GM19023 (cell line): ENCODE results near the gene FYN.

Experiments used
- ATAC-seq: cut with Tn5 transposase; IDR thresholded peaks from one replicate; pipeline ENCODE4 v1.9.1; 2021; ENCODE audit warnings: mild to moderate bottlenecking, moderate library complexity; ENCODE audit not compliant: unreplicated experiment

Gene FYN

DNA sequence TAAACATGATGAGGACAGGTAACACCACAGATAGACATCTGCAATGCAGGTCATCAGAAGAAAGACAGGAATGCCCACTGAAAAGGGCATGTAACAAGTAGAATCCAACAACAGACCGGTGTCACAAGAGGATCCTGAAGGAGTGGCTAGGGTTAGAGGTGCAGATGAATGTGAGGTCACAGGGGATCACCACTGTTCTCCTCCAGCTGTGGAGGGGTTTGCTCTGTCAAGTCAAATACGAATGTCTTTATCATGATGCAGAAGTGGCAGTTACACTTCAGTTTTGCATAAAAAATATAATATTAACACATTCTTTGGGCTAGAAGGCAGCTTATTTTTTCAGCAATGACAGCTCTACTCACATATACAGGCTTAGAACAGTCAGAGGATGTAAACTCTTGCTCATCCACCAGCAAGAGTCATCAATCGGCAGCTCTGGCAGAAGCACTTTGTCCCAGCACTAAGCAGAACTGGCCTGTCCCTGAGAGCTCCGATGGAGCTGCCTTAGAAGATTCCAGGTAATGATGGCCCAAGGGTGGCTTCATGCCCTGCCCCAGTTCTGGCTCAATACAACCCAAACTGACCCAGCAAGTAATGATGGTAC lies 137.1 kb downstream of the FYN start:
- ATAC-seq, result no peak

- ATAC-seq, result no peak
Observed at GRCh38 chr6:111734068-111735061, 138.9 kb downstream of the FYN start.

DNA sequence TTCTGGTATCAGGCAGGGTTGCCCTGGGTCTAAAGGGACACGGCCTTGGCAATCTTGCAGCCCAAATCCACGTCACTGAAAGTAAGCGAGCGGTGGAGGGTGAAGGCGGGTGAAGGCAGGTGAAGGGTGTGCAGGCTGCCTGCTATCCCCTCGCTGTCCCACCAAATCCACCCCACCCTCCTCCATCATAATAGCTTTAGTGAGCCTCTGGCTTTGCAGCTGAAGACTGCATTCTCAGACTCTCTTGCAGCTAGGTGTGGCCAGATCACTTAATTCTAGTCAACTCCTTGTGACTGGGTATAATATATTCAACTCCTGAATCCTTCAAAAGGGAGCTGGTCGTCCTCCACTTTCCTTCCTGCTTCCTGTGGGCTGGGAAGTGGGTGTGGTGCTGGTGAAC lies 140.9 kb downstream of the FYN start:
- no peak for ATAC-seq

GRCh38 chr6:111731456-111732195 lies 141.6 kb downstream of the FYN start:
- ATAC-seq, result no peak

DNA sequence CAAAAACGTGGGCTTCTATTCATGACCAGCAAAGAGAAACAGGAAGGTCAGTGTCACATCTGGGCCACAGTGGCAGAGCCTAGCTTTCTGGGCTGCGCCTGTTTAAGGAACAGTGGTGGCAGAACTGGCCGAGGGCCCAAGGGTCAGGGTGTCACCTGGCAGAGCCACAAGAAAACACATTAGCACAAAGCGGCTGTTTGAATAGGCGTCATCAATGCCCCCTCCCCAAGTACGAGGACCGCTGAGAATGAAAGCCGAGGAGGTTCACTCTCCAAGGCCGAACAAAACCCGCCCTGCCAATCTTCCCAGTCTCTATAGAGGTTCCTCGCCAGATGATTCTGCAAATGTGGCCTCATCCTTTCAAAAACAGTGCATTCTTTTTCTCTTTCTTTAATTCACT lies 142.4 kb downstream of the FYN start:
- no peak for ATAC-seq

DNA sequence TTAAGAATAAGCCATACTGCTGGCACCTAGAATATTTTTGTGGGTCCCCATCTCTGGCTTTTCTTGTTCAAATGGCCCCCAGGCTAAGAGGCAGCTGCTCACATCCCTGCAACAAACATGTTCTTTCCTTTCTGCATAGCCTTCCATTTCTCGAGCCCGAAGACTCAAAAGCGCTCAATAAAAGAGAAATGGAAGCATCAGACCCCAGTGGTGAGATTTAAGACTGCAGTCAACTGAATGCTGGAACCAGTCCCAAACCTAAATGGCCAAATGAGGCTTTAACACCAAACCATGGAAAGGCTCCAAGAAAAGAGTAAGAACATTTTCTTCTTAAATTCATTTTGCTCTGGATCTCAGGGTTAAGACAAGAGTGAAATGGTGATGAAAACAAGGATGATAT lies 145.4 kb downstream of the FYN start:
- ATAC-seq, result no peak

- no peak for ATAC-seq
Observed at GRCh38 chr6:111727041-111727440, 146.2 kb downstream of the FYN start.

DNA sequence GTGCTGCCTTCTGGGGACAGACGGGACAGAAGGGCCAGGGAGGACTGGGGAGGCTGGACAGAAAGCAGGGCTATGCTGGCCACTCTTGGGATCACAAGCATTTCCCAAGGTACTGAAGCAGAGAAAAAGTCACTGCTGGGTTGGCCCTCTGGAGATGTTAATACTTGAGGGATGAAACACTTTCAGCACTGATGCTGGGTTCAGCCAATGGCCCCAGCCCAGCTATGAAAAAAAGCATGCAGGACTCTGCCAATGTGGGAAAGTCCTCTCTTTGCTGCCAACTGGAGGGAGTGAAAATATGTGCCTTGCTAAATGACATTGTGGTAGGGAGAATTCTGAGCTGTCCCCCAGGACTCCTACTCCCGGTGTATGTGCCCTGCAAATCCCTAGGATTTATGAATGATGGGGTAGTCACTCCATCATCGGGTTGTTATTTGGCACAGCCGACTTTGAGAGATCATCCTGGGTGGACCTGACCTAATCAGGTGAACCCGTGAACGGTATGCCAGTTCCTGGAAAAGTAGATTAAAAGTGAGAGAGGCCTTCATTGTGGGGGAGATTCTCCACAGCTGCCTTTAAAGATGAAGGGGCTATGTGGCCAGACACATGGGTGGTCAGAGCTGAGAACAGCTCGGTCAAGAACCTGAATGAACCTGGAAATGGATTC lies 147.7 kb downstream of the FYN start:
- ATAC-seq, result no peak

DNA sequence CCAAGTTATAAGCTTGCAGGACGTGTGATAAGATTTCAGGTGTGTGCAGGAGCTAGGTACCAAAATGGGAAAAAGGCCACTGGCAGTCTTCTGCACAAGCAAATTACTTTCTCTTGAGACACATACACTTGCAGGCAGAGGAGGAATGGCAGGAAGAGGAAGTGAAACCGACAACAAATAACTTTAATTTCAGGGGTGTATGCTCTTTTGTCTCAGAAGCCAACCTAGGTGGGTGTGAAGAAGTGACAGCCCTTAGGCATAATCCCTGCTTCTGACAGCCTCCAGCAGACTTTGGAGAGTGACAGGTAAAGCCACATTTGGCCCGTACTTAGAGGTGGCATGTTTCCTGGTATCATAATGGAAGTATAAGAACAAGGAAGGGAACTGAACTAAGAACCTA lies 148.7 kb downstream of the FYN start:
- peak; percentile 95 for ATAC-seq

DNA sequence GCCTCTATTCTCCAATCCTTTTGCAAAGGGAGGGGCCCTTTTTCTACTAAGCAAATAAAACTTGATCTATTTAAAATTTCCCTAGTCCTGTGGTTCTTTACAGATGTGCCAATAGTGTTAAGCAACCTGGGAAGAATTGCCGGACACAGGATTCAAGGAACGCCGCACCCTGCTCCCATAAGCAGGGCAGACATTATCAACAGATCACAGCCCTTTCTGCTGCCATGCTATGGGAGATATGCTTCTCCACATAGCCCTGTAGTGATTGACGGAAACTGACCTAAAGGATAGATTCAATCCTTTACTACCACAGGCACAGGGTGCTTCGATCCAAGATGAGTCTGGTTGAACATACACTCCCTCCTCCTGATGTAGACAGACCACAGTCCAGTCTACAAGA lies 149.2 kb downstream of the FYN start:
- peak; percentile 28 for ATAC-seq

GRCh38 chr6:111723412-111723970 lies 149.8 kb downstream of the FYN start:
- ATAC-seq, result no peak

DNA sequence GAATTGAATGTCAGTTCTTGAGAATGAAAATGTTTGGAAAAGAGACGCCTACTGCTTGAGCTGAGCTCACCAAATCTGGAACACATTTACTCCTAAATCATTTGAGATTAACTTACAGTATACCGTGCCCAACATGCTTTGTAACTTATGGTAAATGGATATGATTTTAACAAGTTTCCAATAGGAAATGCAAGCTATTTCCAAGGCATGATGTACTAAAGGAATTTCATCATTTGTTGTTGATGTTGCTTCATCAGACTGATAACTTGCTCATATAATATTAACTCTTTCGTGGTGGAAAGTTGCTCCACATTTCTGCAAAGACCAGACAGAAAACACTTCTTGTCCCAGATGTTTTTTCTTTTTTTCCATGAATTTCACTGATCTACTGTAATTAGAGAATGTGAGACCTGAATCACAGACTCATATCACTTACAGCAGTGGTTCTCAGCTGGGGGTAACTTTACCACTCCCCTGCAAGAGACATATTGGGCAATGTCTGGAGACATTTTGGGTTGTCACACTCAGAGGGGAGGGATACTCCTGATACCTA lies 151.0 kb downstream of the FYN start:
- no peak for ATAC-seq

- ATAC-seq, result no peak
Observed at GRCh38 chr6:111721753-111722154, 151.5 kb downstream of the FYN start.

DNA sequence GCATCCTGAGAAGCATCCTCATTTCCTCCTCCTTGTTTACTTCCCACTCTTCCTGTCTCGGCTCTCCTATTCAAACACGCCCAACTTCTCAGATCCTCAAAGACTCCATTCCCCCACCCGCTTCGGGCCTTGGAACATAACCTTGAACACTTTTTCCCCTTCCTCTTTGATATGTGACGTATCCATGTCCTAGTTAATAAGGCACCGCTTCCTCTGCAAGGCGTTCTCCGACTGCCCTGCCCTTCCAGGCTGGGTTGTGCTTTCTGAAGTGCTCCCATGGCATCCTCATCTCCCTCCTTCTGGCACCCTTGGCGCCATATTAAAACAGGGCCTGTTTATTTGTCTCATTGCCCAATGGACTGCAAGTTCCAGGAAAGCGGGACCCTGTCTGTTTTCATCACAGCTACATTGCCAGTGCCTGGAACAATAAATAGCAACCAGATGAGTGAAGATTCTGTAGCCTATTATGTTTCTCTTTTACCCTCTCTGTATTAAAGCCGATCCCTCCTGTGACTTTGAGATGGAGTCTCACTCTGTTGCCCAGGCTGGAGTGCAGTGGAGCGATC lies 152.2 kb downstream of the FYN start:
- ATAC-seq, result no peak

DNA sequence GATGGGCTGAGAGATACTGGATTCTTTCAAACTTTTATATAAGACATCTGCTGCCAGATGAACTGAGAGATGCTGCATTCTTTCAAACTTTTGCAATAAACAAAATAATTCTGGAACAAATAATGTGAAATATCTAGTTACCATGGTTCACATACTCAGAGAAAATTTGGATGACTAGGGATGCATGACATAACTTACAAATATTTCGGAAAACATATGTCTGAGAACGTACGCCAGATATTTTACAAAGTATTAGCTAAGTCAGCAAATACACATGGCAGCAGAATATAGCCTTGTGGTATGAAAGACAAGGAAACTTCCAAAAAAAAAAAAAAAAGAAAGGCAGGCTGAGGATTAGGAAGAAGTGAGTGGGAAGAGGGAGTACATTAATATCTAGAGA lies 154.3 kb downstream of the FYN start:
- no peak for ATAC-seq

DNA sequence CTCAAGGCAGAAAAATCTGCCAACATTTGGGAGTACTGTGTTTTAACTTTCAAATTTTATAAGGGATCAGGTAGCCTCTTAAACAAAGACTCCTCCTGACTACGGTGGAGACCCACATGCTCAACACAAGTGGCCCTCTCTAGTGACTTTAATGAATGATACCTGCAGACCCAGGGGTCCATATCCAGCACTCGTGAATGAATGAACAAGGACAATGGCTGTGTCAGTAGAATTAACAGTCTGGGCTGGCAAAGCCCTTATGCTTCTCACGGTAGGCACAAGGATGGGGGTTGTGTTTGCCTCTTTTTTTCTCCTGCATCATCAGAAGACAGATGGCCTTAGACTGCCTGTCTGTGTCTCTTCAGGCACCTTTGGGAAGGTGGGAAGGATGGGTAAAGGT lies 154.9 kb downstream of the FYN start:
- ATAC-seq, result no peak

DNA sequence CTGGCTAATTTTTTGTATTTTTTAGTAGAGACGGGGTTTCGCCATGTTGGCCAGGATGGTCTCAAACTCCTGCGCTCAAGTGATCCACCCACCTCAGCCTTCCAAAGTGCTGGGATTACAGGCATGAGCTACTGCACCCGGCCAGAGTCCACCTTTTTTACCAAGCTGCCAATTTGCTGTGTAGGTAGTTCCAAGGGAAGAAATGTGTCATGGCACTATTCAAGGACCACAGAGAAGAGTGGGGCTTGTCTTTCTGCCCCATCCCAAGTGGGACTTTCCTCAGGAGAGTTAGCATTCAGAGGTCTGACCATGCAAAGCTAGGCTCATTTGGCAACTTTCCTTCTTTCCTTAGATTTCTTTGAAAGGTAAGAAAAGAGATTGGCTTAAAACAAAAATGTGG lies 155.6 kb downstream of the FYN start:
- ATAC-seq, result no peak

- no peak for ATAC-seq
Observed at GRCh38 chr6:111716325-111716724, 156.9 kb downstream of the FYN start.

DNA sequence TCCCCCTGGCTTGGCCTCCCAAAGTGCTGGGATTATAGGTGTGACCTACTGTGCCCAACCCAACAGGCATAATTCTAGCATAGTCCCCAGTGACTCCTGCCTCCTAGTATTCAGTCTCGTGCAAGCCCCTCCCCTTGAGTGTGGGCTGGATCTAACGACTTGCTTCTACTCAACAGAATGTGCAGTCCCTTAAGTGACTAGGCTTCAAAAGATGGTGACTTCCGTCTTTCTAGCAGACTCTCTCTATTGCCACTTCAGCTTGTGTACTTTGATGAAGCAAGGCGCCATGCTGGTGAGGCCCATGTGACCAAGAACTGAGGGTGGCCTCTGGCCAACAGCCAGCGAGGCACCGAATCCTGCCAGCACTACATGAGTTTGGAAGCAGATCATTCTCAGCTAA lies 157.9 kb downstream of the FYN start:
- no peak for ATAC-seq
